Panc1 (cell line): ENCODE measurements around the gene AANAT. TPM values are rescaled to one million over a fixed set of nuclear protein-coding genes. Genes with fewer than 3 reads are reported as not detected.

Source experiments
- ATAC-seq: fragments of 200-7000 bp; cut with Tn5 transposase; 2 replicates; pipeline ENCODE4 v1.9.1; 2020; ENCODE audit warnings: mild to moderate bottlenecking, moderate library complexity
- BruUV-seq: library from RNA; stranded (reverse); fragments of 400-500 nt; replicated peaks from 2 replicates; lab custom pipeline; 2021; lab: Mats Ljungman, UMichigan
- CTCF ChIA-PET: fragments of 300-600 bp; sonication (Branson Sonifier 250); formaldehyde crosslinking; loops from one replicate; lab custom pipeline; 2022; ENCODE audit warnings: antibody characterized with exemption; lab: Charles Lee
- POLR2A ChIA-PET: fragments of 300-600 bp; sonication (Branson Sonifier 250); formaldehyde crosslinking; loops from one replicate; lab custom pipeline; 2022; ENCODE audit warnings: antibody characterized with exemption; lab: Charles Lee
- DNase-seq: peaks from one replicate; pipeline ENCODE4 v3.0.0-alpha.2; 2010; ENCODE audit warnings: low read depth, low spot score
- H3K27ac ChIP-seq: 2 replicates; pipeline ENCODE4 v1.5.1; 2011; ENCODE audit warnings: mild to moderate bottlenecking, low read length, inconsistent platforms
- H3K27me3 ChIP-seq: fragments of 200-500 bp; sonication (Bioruptor generic); 2 replicates; pipeline ENCODE4 v1.6.0; 2014; ENCODE audit warnings: low read length, inconsistent platforms; ENCODE audit not compliant: control insufficient read depth, insufficient read depth
- H3K36me3 ChIP-seq: fragments of 200-500 bp; sonication (Bioruptor generic); 2 replicates; pipeline ENCODE4 v1.5.1; 2014; ENCODE audit warnings: inconsistent platforms, mild to moderate bottlenecking, low read length, moderate library complexity; ENCODE audit not compliant: control insufficient read depth, insufficient read depth
- H3K4me1 ChIP-seq: 2 replicates; pipeline ENCODE4 v1.5.1; 2011; ENCODE audit warnings: inconsistent platforms, mild to moderate bottlenecking, low read length, moderate library complexity; ENCODE audit not compliant: control insufficient read depth, insufficient read depth
- H3K4me3 ChIP-seq, 2 experiments: 2 replicates each; pipeline ENCODE4 v1.5.1; 2011 to 2012; ENCODE audit warnings: low read depth in 2 of 2, low read length in 2 of 2, mild to moderate bottlenecking in 2 of 2, inconsistent platforms in 1 of 2, moderate library complexity in 1 of 2
- H3K9me3 ChIP-seq: fragments of 200-500 bp; sonication (Bioruptor generic); 2 replicates; pipeline ENCODE4 v1.5.1; 2014; ENCODE audit warnings: low read depth, mild to moderate bottlenecking, inconsistent platforms, low read length, moderate library complexity; ENCODE audit not compliant: control insufficient read depth, insufficient read depth
- CTCF ChIP-seq: fragments of 450-650 bp; IDR thresholded peaks from 2 replicates; pipeline ENCODE4 v1.5.1; 2017; ENCODE audit warnings: mild to moderate bottlenecking
- POLR2AphosphoS5 ChIP-seq: IDR thresholded peaks from 2 replicates; pipeline ENCODE4 v1.6.1; 2012; ENCODE audit warnings: mild to moderate bottlenecking, low read depth, low read length, moderate library complexity
- REST ChIP-seq, 2 experiments: IDR thresholded peaks; 2 replicates each; pipeline ENCODE4 v1.6.1; 2011 to 2012; ENCODE audit warnings: low read depth in 2 of 2, control low read depth in 1 of 2, low read length in 1 of 2, mild to moderate bottlenecking in 1 of 2, moderate library complexity in 1 of 2; ENCODE audit not compliant: insufficient read depth in 1 of 2
- SIN3A ChIP-seq: IDR thresholded peaks from 2 replicates; pipeline ENCODE4 v1.6.1; 2012; ENCODE audit warnings: low read depth, mild to moderate bottlenecking, low read length, moderate library complexity, borderline replicate concordance; ENCODE audit not compliant: insufficient read depth
- TCF7L2 ChIP-seq: IDR thresholded peaks from 2 replicates; pipeline ENCODE4 v1.6.1; 2011; ENCODE audit warnings: mild to moderate bottlenecking, low read depth, low read length, inconsistent platforms
- in situ Hi-C: cut with HindIII; loops from 2 replicates; pipeline ENCODE4 v1.10.0; 2016; ENCODE audit warnings: low sequenced_read_pairs, low pct_unique_long_range_greater_than_20kb
- intact Hi-C: fragments of 100-400 bp; cut with micrococcal nuclease; formaldehyde crosslinking; loops from one replicate; pipeline ENCODE4 v1.10.0; 2022; ENCODE audit not compliant: unreplicated experiment
- total RNA-seq: library from RNA; stranded (reverse); gene quantifications from one replicate; pipeline ENCODE4 v1.2.1, GENCODE V29; 2021; ENCODE audit not compliant: unreplicated experiment

The AANAT gene
- total RNA-seq, 1 experiment from 2014 or later = not detected

GRCh38 chr17:76469991-76470739 is 2.8 kb downstream of the AANAT start:
- no peak for DNase-seq
- CTCF ChIA-PET = no interaction called here
- BruUV-seq = no TSS peak
- no peak overlapping the region for H3K27ac ChIP-seq
- TF ChIP-seq TCF7L2 (no peak), POLR2AphosphoS5 (no peak), REST (IDR thresholded peaks at IDR 0.05; ENCODE audit: insufficient read depth in 1 of 2, low read depth in 2 of 2, low read length in 1 of 2) (no peak), CTCF (no peak), SIN3A (no peak)
- peaks cover 5% of the 10 kb centered on the region; the same call in 1 of the 2 replicates for H3K4me1 ChIP-seq
- H3K9me3 ChIP-seq = no peaks in the 10 kb centered on the region
- no peak for ATAC-seq
- H3K4me3 ChIP-seq = no peak overlapping the region
- intact Hi-C loops = no loop called here
- no peaks in the 10 kb centered on the region for H3K36me3 ChIP-seq
- H3K27me3 ChIP-seq = no peaks in the 10 kb centered on the region
- in situ Hi-C loops = no loop called here
- POLR2A ChIA-PET = no interaction called here

- ChIA-PET CTCF (no interaction called here), POLR2A (no interaction called here)
- H3K4me1 ChIP-seq = 0 out of 2 replicates have a peak, but pooled peaks cover 2% of the 10 kb centered on the region
- in situ Hi-C loops = no loop called here
- no peaks in the 10 kb centered on the region for H3K9me3 ChIP-seq
- no peak for ATAC-seq
- H3K27ac ChIP-seq = no peak overlapping the region
- BruUV-seq = no TSS peak
- no peaks in the 10 kb centered on the region for H3K36me3 ChIP-seq
- TF ChIP-seq POLR2AphosphoS5 (no peak), CTCF (no peak), SIN3A (no peak), REST (IDR thresholded peaks at IDR 0.05; ENCODE audit: insufficient read depth in 1 of 2, low read depth in 2 of 2, low read length in 1 of 2) (no peak), TCF7L2 (no peak)
- DNase-seq = no peak
- intact Hi-C loops = no loop called here
- no peaks in the 10 kb centered on the region for H3K27me3 ChIP-seq
- no peak overlapping the region for H3K4me3 ChIP-seq
Measured at GRCh38 chr17:76471498-76472257, 4.3 kb downstream of the AANAT start.
